Smooth muscle cell of the brain vasculature (primary cell): ENCODE data around the gene GFAP.

Experiments
- DNase-seq: peaks from one replicate; pipeline ENCODE4 v3.0.0-alpha.2; 2012; ENCODE audit warnings: low read depth, low spot score

GFAP gene

GRCh38 chr17:44903012-44903685 is 12.2 kb downstream of the GFAP start:
- DNase-seq: no peak

GRCh38 chr17:44902135-44902760 is 13.1 kb downstream of the GFAP start:
- DNase-seq: no peak

- DNase-seq: no peak
Observed at GRCh38 chr17:44901411-44901921, 13.8 kb downstream of the GFAP start.

- DNase-seq: peak; percentile 88
Observed at GRCh38 chr17:44900894-44901293, 14.4 kb downstream of the GFAP start.

- peak; percentile 70 for DNase-seq
Observed at GRCh38 chr17:44899074-44899782, 16.1 kb downstream of the GFAP start, which contains the start of gene EFTUD2. Gene EFTUD2, minus strand, starts transcription at chr17:44899445. Its CDS starts 4,924 bp downstream, at chr17:44894521.

GRCh38 chr17:44898768-44899073 is 16.6 kb downstream of the GFAP start:
- no peak for DNase-seq

GRCh38 chr17:44894642-44895041 is 20.7 kb downstream of the GFAP start:
- DNase-seq: no peak

GRCh38 chr17:44892250-44892649 is 23.1 kb downstream of the GFAP start:
- DNase-seq: no peak

GRCh38 chr17:44889003-44889402 is 26.3 kb downstream of the GFAP start:
- no peak for DNase-seq

- DNase-seq: no peak
Observed at GRCh38 chr17:44887971-44888954, 27.0 kb downstream of the GFAP start.

GRCh38 chr17:44887016-44887415 is 28.3 kb downstream of the GFAP start:
- DNase-seq: no peak

- no peak for DNase-seq
Observed at GRCh38 chr17:44884941-44885340, 30.4 kb downstream of the GFAP start.

GRCh38 chr17:44881145-44881544 is 34.2 kb downstream of the GFAP start:
- DNase-seq: no peak

GRCh38 chr17:44880062-44880461 is 35.2 kb downstream of the GFAP start:
- DNase-seq: no peak

GRCh38 chr17:44879376-44879775 is 35.9 kb downstream of the GFAP start:
- no peak for DNase-seq

- no peak for DNase-seq
Observed at GRCh38 chr17:44878627-44879221, 36.6 kb downstream of the GFAP start.

GRCh38 chr17:44877121-44877520 is 38.2 kb downstream of the GFAP start:
- no peak for DNase-seq

GRCh38 chr17:44875761-44876160 is 39.5 kb downstream of the GFAP start:
- DNase-seq: no peak

GRCh38 chr17:44872131-44872768 is 43.0 kb downstream of the GFAP start:
- no peak for DNase-seq

GRCh38 chr17:44871556-44871955 is 43.7 kb downstream of the GFAP start:
- DNase-seq: no peak

- DNase-seq: no peak
Observed at GRCh38 chr17:44867841-44868240, 47.5 kb downstream of the GFAP start.
